HCT116 (cell line): ENCODE measurements around the gene CACNA1E. TPM values are rescaled to one million over a fixed set of nuclear protein-coding genes. Genes with fewer than 3 reads are reported as not detected.

ENCODE experiments used
- ATAC-seq: fragments of 200-7000 bp; cut with Tn5 transposase; 2 replicates; pipeline ENCODE4 v1.9.1; 2020; ENCODE audit warnings: mild to moderate bottlenecking, moderate library complexity
- BruUV-seq: library from RNA; stranded (reverse); fragments of 400-500 nt; replicated peaks from 2 replicates; lab custom pipeline; 2021; lab: Mats Ljungman, UMichigan
- CTCF ChIA-PET: fragments of 300-600 bp; sonication (Branson Sonifier 250); formaldehyde crosslinking; loops from one replicate; lab custom pipeline; 2021; ENCODE audit warnings: antibody characterized with exemption; lab: Charles Lee
- POLR2A ChIA-PET: fragments of 300-600, 350-600 bp; sonication (Branson Sonifier 250); formaldehyde crosslinking; loops from one replicate; lab custom pipeline; 2021; ENCODE audit warnings: antibody characterized with exemption; lab: Charles Lee
- RAD21 ChIA-PET, 2 experiments: fragments of 300-600 bp; sonication (Branson Sonifier 250); formaldehyde crosslinking; loops; one replicate each; lab custom pipeline; 2023; ENCODE audit warnings: low total read pairs in 2 of 2; ENCODE audit not compliant: uncharacterized antibody in 2 of 2, unreplicated experiment in 2 of 2, low non-redundant PET in 1 of 2; lab: Charles Lee
- DNase-seq: peaks from one replicate; pipeline ENCODE4 v3.0.0-alpha.2; 2010; ENCODE audit warnings: low read depth, low spot score
- H2AFZ ChIP-seq: fragments of 200-600 bp; shearing (Covaris generic), sonication (generic); 2 replicates; pipeline ENCODE4 v1.6.1; 2017; ENCODE audit warnings: low read depth, mixed run types, mixed read lengths, antibody characterized with exemption, low read length; ENCODE audit not compliant: poor library complexity, severe bottlenecking
- H3K27ac ChIP-seq: 2 replicates; pipeline ENCODE4 v1.5.1; 2012; ENCODE audit warnings: low read depth, low read length
- H3K27me3 ChIP-seq: fragments of 200-600 bp; sonication (generic); 2 replicates; pipeline ENCODE4 v1.6.1; 2016; ENCODE audit warnings: mixed run types, low read length, mixed read lengths; ENCODE audit not compliant: insufficient read depth
- H3K36me3 ChIP-seq, 2 experiments: fragments of 200-500 bp in 1 of 2; fragments of 200-600 bp in 1 of 2; sonication (Bioruptor generic) in 1 of 2; sonication (generic) in 1 of 2; 2 replicates each; pipeline versions ENCODE4 v1.5.1 to v1.6.1; 2014 to 2016; ENCODE audit warnings: low read length in 2 of 2, inconsistent platforms in 1 of 2, mixed read lengths in 1 of 2, mixed run types in 1 of 2; ENCODE audit not compliant: insufficient read depth in 2 of 2, control insufficient read depth in 1 of 2
- H3K4me1 ChIP-seq, 2 experiments: fragments of 200-600 bp in 1 of 2; sonication (generic) in 1 of 2; 2 replicates each; pipeline versions ENCODE4 v1.5.1 to v1.6.1; 2012 to 2017; ENCODE audit warnings: low read length in 2 of 2, inconsistent platforms in 1 of 2, mild to moderate bottlenecking in 1 of 2, mixed read lengths in 1 of 2, mixed run types in 1 of 2, moderate library complexity in 1 of 2; ENCODE audit not compliant: insufficient read depth in 2 of 2, control insufficient read depth in 1 of 2
- H3K4me2 ChIP-seq: fragments of 200-600 bp; sonication (generic); 2 replicates; pipeline ENCODE4 v1.6.1; 2017; ENCODE audit warnings: mixed run types, low read length, mixed read lengths
- H3K4me3 ChIP-seq, 2 experiments: fragments of 200-600 bp in 1 of 2; sonication (generic) in 1 of 2; replicated peaks in 1 of 2; 2 replicates each; pipeline ENCODE4 v1.5.1; 2011 to 2016; ENCODE audit warnings: low read length in 2 of 2, control low read depth in 1 of 2, low read depth in 1 of 2, mild to moderate bottlenecking in 1 of 2, mixed read lengths in 1 of 2, mixed run types in 1 of 2
- H3K79me2 ChIP-seq: fragments of 200-600 bp; sonication (generic); 2 replicates; pipeline ENCODE4 v1.6.1; 2017; ENCODE audit warnings: mild to moderate bottlenecking, mixed run types, low read length, moderate library complexity, mixed read lengths; ENCODE audit not compliant: insufficient read depth
- H3K9ac ChIP-seq: fragments of 200-600 bp; sonication (generic); 2 replicates; pipeline ENCODE4 v1.6.1; 2016; ENCODE audit warnings: low read length, mixed read lengths
- H3K9me2 ChIP-seq: fragments of 200-600 bp; sonication (generic), shearing (Covaris generic); 2 replicates; pipeline ENCODE4 v1.6.1; 2017; ENCODE audit warnings: mixed run types, mild to moderate bottlenecking, moderate library complexity; ENCODE audit not compliant: insufficient read depth
- H3K9me3 ChIP-seq, 2 experiments: fragments of 200-500 bp in 1 of 2; fragments of 200-600 bp in 1 of 2; sonication (Bioruptor generic) in 1 of 2; sonication (generic) in 1 of 2; 2 replicates each; pipeline ENCODE4 v1.6.1; 2014 to 2017; ENCODE audit warnings: low read length in 2 of 2, mixed read lengths in 2 of 2, inconsistent platforms in 1 of 2, low read depth in 1 of 2, mild to moderate bottlenecking in 1 of 2, mixed run types in 1 of 2, moderate library complexity in 1 of 2; ENCODE audit not compliant: control insufficient read depth in 1 of 2, insufficient read depth in 1 of 2
- H4K20me1 ChIP-seq: fragments of 200-600 bp; sonication (generic), shearing (Covaris generic); 2 replicates; pipeline ENCODE4 v1.6.1; 2017; ENCODE audit warnings: mixed run types, mild to moderate bottlenecking, moderate library complexity; ENCODE audit not compliant: insufficient read depth
- ATF3 ChIP-seq: IDR thresholded peaks from 2 replicates; pipeline ENCODE4 v1.6.1; 2012
- CEBPB ChIP-seq: IDR thresholded peaks from 2 replicates; pipeline ENCODE4 v1.6.1; 2012; ENCODE audit warnings: low read depth
- ELF1 ChIP-seq: IDR thresholded peaks from 2 replicates; pipeline ENCODE4 v1.6.1; 2012; ENCODE audit warnings: low read depth, borderline replicate concordance
- EZH2phosphoT487 ChIP-seq: fragments of 200-600 bp; IDR thresholded peaks from 2 replicates; pipeline ENCODE4 v1.6.1; 2018; ENCODE audit warnings: antibody characterized with exemption, borderline replicate concordance
- FOSL1 ChIP-seq: IDR thresholded peaks from 2 replicates; pipeline ENCODE4 v1.6.1; 2012; ENCODE audit warnings: low read depth
- JUND ChIP-seq: IDR thresholded peaks from 2 replicates; pipeline ENCODE4 v1.6.1; 2012
- MAX ChIP-seq: IDR thresholded peaks from 2 replicates; pipeline ENCODE4 v1.6.1; 2012
- POLR2A ChIP-seq: IDR thresholded peaks from 2 replicates; pipeline ENCODE4 v1.7.0; 2011; ENCODE audit warnings: borderline replicate concordance; ENCODE audit not compliant: insufficient read depth, insufficient read length; ENCODE audit errors: extremely low read depth
- POLR2AphosphoS5 ChIP-seq: IDR thresholded peaks from 2 replicates; pipeline ENCODE4 v1.6.1; 2011; ENCODE audit warnings: mild to moderate bottlenecking, low read depth, low read length, moderate library complexity
- RAD21 ChIP-seq: IDR thresholded peaks from 2 replicates; pipeline ENCODE4 v1.6.1; 2012; ENCODE audit warnings: low read depth, mild to moderate bottlenecking
- REST ChIP-seq: IDR thresholded peaks from 2 replicates; pipeline ENCODE4 v1.6.1; 2012; ENCODE audit warnings: low read depth
- SP1 ChIP-seq: IDR thresholded peaks from 2 replicates; pipeline ENCODE4 v1.6.1; 2012; ENCODE audit warnings: low read depth
- SRF ChIP-seq: IDR thresholded peaks from 2 replicates; pipeline ENCODE4 v1.6.1; 2012; ENCODE audit warnings: low read depth
- ZBTB33 ChIP-seq: IDR thresholded peaks from 2 replicates; pipeline ENCODE4 v1.6.1; 2011; ENCODE audit warnings: mild to moderate bottlenecking, low read length, moderate library complexity; ENCODE audit not compliant: insufficient replicate concordance; ENCODE audit errors: extremely low read depth
- ZFX ChIP-seq: fragments of 450-650 bp; IDR thresholded peaks from 2 replicates; pipeline ENCODE4 v1.6.1; 2017
- ZNF274 ChIP-seq: fragments of 200-500 bp; sonication (Bioruptor generic); IDR thresholded peaks from 2 replicates; pipeline ENCODE4 v1.6.1; 2014; ENCODE audit warnings: mild to moderate bottlenecking, low read depth, low read length, inconsistent platforms
- intact Hi-C: fragments of 100-400 bp; cut with micrococcal nuclease; formaldehyde crosslinking; loops from 2 replicates; pipeline ENCODE4 v1.10.0; 2022
- total RNA-seq: library from RNA; stranded (reverse); gene quantifications from one replicate; pipeline ENCODE4 v1.2.1, GENCODE V29; 2021; ENCODE audit not compliant: unreplicated experiment

CACNA1E gene
- total RNA-seq, 1 experiment from 2014 or later, result 0.02 TPM

- TF ChIP-seq REST (no peak), MAX (no peak)
- TF ChIP-seq, all 23 proteins: peak for 0
Measured at GRCh38 chr1:181817091-181817490, 333.8 kb downstream of the CACNA1E start (continued).

GRCh38 chr1:181818459-181818858 is 335.1 kb downstream of the CACNA1E start:
- POLR2A ChIA-PET, result no interaction called here
- H2AFZ ChIP-seq, result no peak overlapping the region
- DNase-seq (no peak), ATAC-seq (no peak)
- BruUV-seq, result no TSS peak
- no peaks in the 10 kb centered on the region for H3K9me3 ChIP-seq
- no peaks in the 10 kb centered on the region for H3K4me1 ChIP-seq
- no peaks in the 10 kb centered on the region for H3K9me2 ChIP-seq
- RAD21 ChIA-PET, result no interaction called here
- H3K27me3 ChIP-seq, result peaks cover 16% of the 10 kb centered on the region
- H3K4me2 ChIP-seq, result no peak overlapping the region
- CTCF ChIA-PET, result no interaction called here
- H3K36me3 ChIP-seq, result no peaks in the 10 kb centered on the region
- H4K20me1 ChIP-seq, result no peaks in the 10 kb centered on the region
- intact Hi-C loops, result no loop called here
- no peak overlapping the region for H3K4me3 ChIP-seq
- H3K79me2 ChIP-seq, result no peaks in the 10 kb centered on the region
- H3K9ac ChIP-seq, result no peak overlapping the region
- no peak overlapping the region for H3K27ac ChIP-seq
- TF ChIP-seq RAD21, result no peak
- no peak for TF ChIP-seq CEBPB
- TF ChIP-seq POLR2AphosphoS5, result no peak
- TF ChIP-seq EZH2phosphoT487, result no peak
- TF ChIP-seq FOSL1, result no peak
- no peak for TF ChIP-seq SP1
- no peak for TF ChIP-seq REST
- no peak for TF ChIP-seq POLR2A
- TF ChIP-seq ATF3, result no peak
- no peak for TF ChIP-seq ELF1
- no peak for TF ChIP-seq JUND
- no peak for TF ChIP-seq ZNF274
- TF ChIP-seq SRF, result no peak
- TF ChIP-seq ZBTB33, result no peak
- TF ChIP-seq ZFX, result no peak
